WTC11 (cell line): ENCODE measurements around the gene APMAP. TPM values are rescaled to one million over a fixed set of nuclear protein-coding genes. Genes with fewer than 3 reads are reported as not detected.

Source experiments
- ATAC-seq: fragments of 200-7000 bp; cut with Tn5 transposase; 2 replicates; pipeline ENCODE4 v1.10.0; 2021; ENCODE audit warnings: mild to moderate bottlenecking, moderate library complexity
- CTCF ChIA-PET: fragments of 300-600 bp; sonication (Branson Sonifier 250); formaldehyde crosslinking; loops from one replicate; lab custom pipeline; 2021; ENCODE audit warnings: antibody characterized with exemption; lab: Charles Lee
- POLR2A ChIA-PET: fragments of 350-600 bp; sonication (Branson Sonifier 250); formaldehyde crosslinking; loops from one replicate; lab custom pipeline; 2021; ENCODE audit warnings: antibody characterized with exemption; lab: Charles Lee
- DNase-seq: peaks from one replicate; pipeline ENCODE4 v3.0.0; 2021; ENCODE audit warnings: low spot score
- H3K27ac Mint-ChIP-seq: 2 replicates; pipeline ENCODE4 v1.8.0; 2021; ENCODE audit warnings: mixed read lengths
- H3K27me3 Mint-ChIP-seq: 2 replicates; pipeline ENCODE4 v1.8.0; 2021; ENCODE audit warnings: low read depth, mild to moderate bottlenecking, moderate library complexity, mixed read lengths
- H3K36me3 Mint-ChIP-seq: 2 replicates; pipeline ENCODE4 v1.8.0; 2021; ENCODE audit warnings: mixed read lengths
- H3K4me1 Mint-ChIP-seq: 2 replicates; pipeline ENCODE4 v1.8.0; 2022; ENCODE audit warnings: mixed read lengths
- H3K4me3 Mint-ChIP-seq: 2 replicates; pipeline ENCODE4 v1.8.0; 2021; ENCODE audit warnings: mild to moderate bottlenecking, moderate library complexity, mixed read lengths
- H3K9me3 Mint-ChIP-seq: 2 replicates; pipeline ENCODE4 v1.8.0; 2021; ENCODE audit warnings: mixed read lengths
- AFF4 ChIP-seq: sonication (generic); formaldehyde crosslinking; IDR thresholded peaks from 2 replicates; pipeline ENCODE4 v1.8.1; 2023; ENCODE audit warnings: mild to moderate bottlenecking, missing genetic modification reagents, borderline replicate concordance
- ATF1 ChIP-seq: sonication (generic); formaldehyde crosslinking; IDR thresholded peaks from 2 replicates; pipeline ENCODE4 v1.8.1; 2023; ENCODE audit warnings: mild to moderate bottlenecking, moderate library complexity, missing genetic modification reagents
- ATF3 ChIP-seq: sonication (generic); formaldehyde crosslinking; conservative IDR thresholded peaks from 2 replicates; pipeline ENCODE4 v1.8.1; 2022; ENCODE audit warnings: mild to moderate bottlenecking, missing genetic modification reagents
- ATF6 ChIP-seq: sonication (generic); formaldehyde crosslinking; IDR thresholded peaks from 2 replicates; pipeline ENCODE4 v1.8.1; 2023; ENCODE audit warnings: mild to moderate bottlenecking, missing genetic modification reagents
- ELF4 ChIP-seq: sonication (generic); formaldehyde crosslinking; IDR thresholded peaks from 2 replicates; pipeline ENCODE4 v1.8.1; 2022; ENCODE audit warnings: low read depth, mild to moderate bottlenecking, moderate library complexity, missing genetic modification reagents
- FOXJ3 ChIP-seq: sonication (generic); formaldehyde crosslinking; IDR thresholded peaks from 2 replicates; pipeline ENCODE4 v1.9.0; 2021; ENCODE audit warnings: missing genetic modification reagents, mild to moderate bottlenecking, borderline replicate concordance
- GABPB1 ChIP-seq: sonication (generic); formaldehyde crosslinking; IDR thresholded peaks from 2 replicates; pipeline ENCODE4 v1.8.1; 2023; ENCODE audit warnings: mild to moderate bottlenecking, missing genetic modification reagents
- GRHL2 ChIP-seq: fragments of 250-450 bp; sonication (Bioruptor Pico); IDR thresholded peaks from 2 replicates; pipeline ENCODE4 v1.8.0; 2022; ENCODE audit warnings: mild to moderate bottlenecking, moderate library complexity; ENCODE audit not compliant: insufficient replicate concordance, severe bottlenecking
- PRDM15 ChIP-seq: sonication (generic); formaldehyde crosslinking; IDR thresholded peaks from 2 replicates; pipeline ENCODE4 v1.8.0; 2022; ENCODE audit warnings: missing genetic modification reagents
- SMAD3 ChIP-seq: sonication (generic); formaldehyde crosslinking; IDR thresholded peaks from 2 replicates; pipeline ENCODE4 v1.8.0; 2022; ENCODE audit warnings: missing genetic modification reagents, mild to moderate bottlenecking, borderline replicate concordance
- SOX15 ChIP-seq: fragments of 250-450 bp; sonication (Bioruptor Pico); IDR thresholded peaks from 2 replicates; pipeline ENCODE4 v1.9.0; 2021; ENCODE audit warnings: mild to moderate bottlenecking
- SP1 ChIP-seq: sonication (generic); formaldehyde crosslinking; conservative IDR thresholded peaks from 2 replicates; pipeline ENCODE4 v1.8.1; 2022; ENCODE audit warnings: missing genetic modification reagents
- ZMAT4 ChIP-seq: fragments of 250-450 bp; sonication (Bioruptor Pico); IDR thresholded peaks from 2 replicates; pipeline ENCODE4 v1.9.0; 2021; ENCODE audit warnings: mild to moderate bottlenecking
- ZNF396 ChIP-seq: fragments of 250-450 bp; sonication (Bioruptor Pico); IDR thresholded peaks from 2 replicates; pipeline ENCODE4 v1.8.0; 2021; ENCODE audit warnings: mild to moderate bottlenecking, moderate library complexity, borderline replicate concordance
- ZNF416 ChIP-seq: fragments of 250-450 bp; sonication (Bioruptor Pico); IDR thresholded peaks from 2 replicates; pipeline ENCODE4 v1.9.0; 2021; ENCODE audit warnings: mild to moderate bottlenecking, inconsistent platforms
- total RNA-seq: library from RNA; stranded (reverse); gene quantifications from 3 replicates; pipeline ENCODE4 v1.2.3, GENCODE V29; 2021

The APMAP gene
- total RNA-seq, 1 experiment from 2014 or later: 55.3 TPM

- TF ChIP-seq ZMAT4 (CRISPR knock-in tag) (no peak), ZNF416 (no peak), PRDM15 (0 out of 2 replicates have a peak, but pooled peaks have one; percentile 34), ATF3 (CRISPR knock-in tag) (no peak), SOX15 (CRISPR knock-in tag) (no peak), SP1 (CRISPR knock-in tag) (peak; percentile 96), AFF4 (CRISPR knock-in tag) (no peak), ATF6 (CRISPR knock-in tag) (no peak), ZNF396 (CRISPR knock-in tag) (no peak), ATF1 (CRISPR knock-in tag) (no peak), GRHL2 (CRISPR knock-in tag) (no peak), FOXJ3 (CRISPR knock-in tag) (no peak), GABPB1 (CRISPR knock-in tag) (peak; percentile 95), ELF4 (CRISPR knock-in tag) (no peak)
These were observed at the start of gene APMAP (continued) for GRCh38 chr20:24992487-24993205.

GRCh38 chr20:25041813-25042530, 49.4 kb upstream of the APMAP start:
- ATAC-seq (no peak), DNase-seq (no peak)
- TF ChIP-seq SMAD3 (CRISPR knock-in tag): no peak
- TF ChIP-seq FOXJ3 (CRISPR knock-in tag): no peak
- Mint-ChIP-seq H3K9me3 (no peaks in the 10 kb centered on the region), H3K27me3 (no peaks in the 10 kb centered on the region; the same call in 1 of the 2 replicates), H3K36me3 (no peaks in the 10 kb centered on the region), H3K4me3 (no peak overlapping the region), H3K4me1 (no peaks in the 10 kb centered on the region), H3K27ac (no peak overlapping the region)
- ChIA-PET POLR2A (no interaction called here), CTCF (no interaction called here)
